NCI-H226 (cell line): ENCODE data around the gene VAV2.

ENCODE experiments used
- DNase-seq: peaks from one replicate; pipeline ENCODE4 v3.0.0-alpha.2; 2015

VAV2 gene

GRCh38 chr9:133848471-133849109, 143.5 kb downstream of the VAV2 start:
- no peak for DNase-seq

- DNase-seq, result no peak
Observed at GRCh38 chr9:133846483-133847090, 145.5 kb downstream of the VAV2 start.

GRCh38 chr9:133845440-133845839, 146.7 kb downstream of the VAV2 start:
- no peak for DNase-seq

GRCh38 chr9:133844881-133845410, 147.2 kb downstream of the VAV2 start:
- DNase-seq, result no peak

GRCh38 chr9:133844398-133844784, 147.7 kb downstream of the VAV2 start:
- DNase-seq, result no peak

- DNase-seq, result no peak
Observed at GRCh38 chr9:133843751-133844397, 148.2 kb downstream of the VAV2 start.

GRCh38 chr9:133843250-133843649, 148.9 kb downstream of the VAV2 start:
- DNase-seq, result no peak

- no peak for DNase-seq
Observed at GRCh38 chr9:133842721-133843227, 149.3 kb downstream of the VAV2 start.

GRCh38 chr9:133842174-133842573, 149.9 kb downstream of the VAV2 start:
- DNase-seq, result no peak

GRCh38 chr9:133841167-133841812, 150.8 kb downstream of the VAV2 start:
- no peak for DNase-seq

GRCh38 chr9:133839822-133840329, 152.2 kb downstream of the VAV2 start:
- DNase-seq, result no peak

- no peak for DNase-seq
Observed at GRCh38 chr9:133838859-133839507, 153.1 kb downstream of the VAV2 start.

GRCh38 chr9:133837627-133838597, 154.2 kb downstream of the VAV2 start:
- DNase-seq, result no peak

- DNase-seq, result no peak
Observed at GRCh38 chr9:133836818-133837217, 155.3 kb downstream of the VAV2 start.

GRCh38 chr9:133836001-133836758, 155.9 kb downstream of the VAV2 start:
- DNase-seq, result no peak

- no peak for DNase-seq
Observed at GRCh38 chr9:133835262-133835901, 156.7 kb downstream of the VAV2 start.

GRCh38 chr9:133834080-133834976, 157.8 kb downstream of the VAV2 start:
- DNase-seq, result no peak

GRCh38 chr9:133833388-133834025, 158.6 kb downstream of the VAV2 start:
- DNase-seq, result no peak
